GM19240 (cell line): ENCODE results near the gene FHIT.
"Not testable (repeated sequence)": the region's sequence is repeated elsewhere in the genome, so short reads cannot be mapped to it uniquely, and the experiment has no call there.

ENCODE experiments used
- DNase-seq: peaks from one replicate; pipeline ENCODE4 v3.0.0; 2011; ENCODE audit warnings: low spot score; ENCODE audit not compliant: insufficient read length

The FHIT gene

DNA sequence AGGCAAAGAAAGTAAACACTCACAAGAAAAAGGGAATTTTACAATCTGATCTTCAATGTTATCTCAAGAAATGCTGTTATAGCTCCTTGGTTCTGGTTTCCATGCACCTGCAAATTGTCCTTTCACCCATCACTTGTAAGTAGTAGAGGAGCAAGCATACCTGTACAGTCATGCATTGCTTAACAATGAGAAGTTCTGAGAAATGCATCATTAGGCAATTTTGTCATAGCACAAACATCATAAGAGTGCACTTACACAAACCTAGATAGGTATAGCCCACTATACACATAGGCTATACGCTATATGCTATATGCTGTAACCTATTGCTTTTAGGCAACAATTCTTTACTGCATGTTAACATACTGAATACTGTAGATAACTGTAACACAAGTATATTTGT lies 672.3 kb downstream of the FHIT start:
- DNase-seq, result no peak

DNA sequence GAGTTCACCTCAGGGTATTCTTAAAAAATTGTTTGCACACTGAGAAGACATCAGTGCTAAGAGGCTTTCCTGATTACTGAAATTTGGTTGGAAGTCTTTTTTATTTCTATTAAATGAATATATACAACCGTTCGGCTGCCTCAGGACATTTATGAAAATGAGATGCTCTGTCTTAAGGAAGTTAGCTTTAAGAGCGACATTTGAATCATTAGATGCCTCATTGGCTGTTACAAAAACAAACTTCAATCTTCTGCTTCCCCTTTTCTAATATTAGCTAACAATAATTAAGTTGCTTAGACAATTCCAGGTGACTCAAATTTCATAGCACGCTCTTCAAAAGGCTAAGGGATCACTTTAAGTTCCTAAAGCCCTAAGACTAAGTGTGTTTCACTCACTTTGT lies 673.7 kb downstream of the FHIT start:
- no peak for DNase-seq

DNA sequence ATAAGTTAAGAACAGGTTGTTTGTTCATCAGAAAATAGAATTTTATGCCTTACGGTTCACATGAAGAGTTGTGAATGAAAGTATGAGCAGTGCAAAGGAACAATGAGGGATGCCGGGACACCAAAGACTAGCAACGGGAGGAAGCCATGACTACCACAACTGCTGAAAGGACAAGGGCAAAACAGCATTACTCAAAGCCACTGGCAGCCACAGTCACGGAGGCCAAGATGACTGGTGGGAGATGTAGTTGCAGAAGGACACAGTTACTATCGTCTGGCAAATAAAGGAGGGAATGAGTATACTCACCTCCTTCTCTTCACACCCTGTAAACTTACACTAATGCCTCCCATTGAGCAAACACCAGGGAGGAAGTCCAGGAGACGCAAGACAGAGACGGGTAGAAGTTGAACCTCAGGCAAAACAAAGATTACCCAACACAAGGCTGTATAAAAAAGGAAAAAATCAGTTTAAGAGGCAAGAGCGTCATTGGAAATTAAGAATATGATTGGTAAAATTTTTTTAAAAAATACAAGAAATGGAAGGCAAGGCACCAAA lies 675.5 kb downstream of the FHIT start:
- no peak for DNase-seq

DNA sequence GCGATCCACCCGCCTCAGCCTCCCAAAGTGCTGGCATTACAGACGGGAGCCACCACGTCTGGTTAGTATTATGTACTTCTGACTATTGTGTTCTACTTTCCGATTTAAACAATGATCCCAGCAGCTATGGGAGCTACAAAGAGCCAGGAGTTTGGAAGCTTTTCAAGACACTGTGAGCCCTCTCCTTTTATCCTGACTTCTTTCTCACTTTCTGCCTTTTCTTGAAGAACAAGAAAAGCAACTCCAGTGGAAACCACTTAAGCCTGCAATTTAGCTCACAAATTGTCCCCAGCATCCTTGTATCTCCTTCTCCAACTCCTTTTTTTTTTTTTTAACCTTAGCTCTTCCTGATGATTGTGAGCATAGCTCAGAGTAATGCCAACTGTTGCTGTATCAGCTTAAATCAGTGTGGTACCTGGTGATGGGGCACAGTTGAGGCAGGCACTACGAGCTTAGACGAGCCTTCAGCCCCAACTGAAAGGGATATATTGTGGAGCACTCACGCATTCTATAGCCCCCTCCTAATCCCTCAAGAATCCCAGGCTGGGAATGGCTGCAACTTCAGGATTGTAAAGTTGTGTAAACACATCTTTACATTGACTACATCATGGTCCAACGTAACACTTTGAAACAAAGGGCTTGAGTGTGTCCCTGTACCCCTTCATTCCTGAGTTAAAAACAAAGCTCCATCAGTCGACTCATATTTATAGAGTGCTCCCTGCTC lies 677.0 kb downstream of the FHIT start:
- DNase-seq, result no peak

DNA sequence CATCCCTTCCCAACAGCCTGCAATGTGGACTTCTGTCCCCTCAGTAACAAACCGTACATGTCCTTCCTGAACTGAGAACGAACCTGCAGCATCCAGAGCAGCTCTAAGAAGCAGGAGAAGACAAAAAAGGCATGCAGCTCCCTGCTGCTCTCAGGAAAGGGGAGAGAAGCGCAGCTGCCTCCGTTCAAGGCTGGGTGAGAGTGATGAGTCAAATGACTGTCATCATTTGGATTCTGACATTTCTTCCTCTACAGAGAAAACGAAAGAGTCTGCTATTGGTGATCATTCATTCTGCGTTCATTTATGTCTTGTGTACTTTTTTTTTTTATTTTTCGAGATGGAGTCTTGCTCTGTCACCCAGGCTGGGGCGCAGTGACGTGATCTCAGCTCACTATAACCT lies 677.8 kb downstream of the FHIT start:
- DNase-seq, result no peak

DNA sequence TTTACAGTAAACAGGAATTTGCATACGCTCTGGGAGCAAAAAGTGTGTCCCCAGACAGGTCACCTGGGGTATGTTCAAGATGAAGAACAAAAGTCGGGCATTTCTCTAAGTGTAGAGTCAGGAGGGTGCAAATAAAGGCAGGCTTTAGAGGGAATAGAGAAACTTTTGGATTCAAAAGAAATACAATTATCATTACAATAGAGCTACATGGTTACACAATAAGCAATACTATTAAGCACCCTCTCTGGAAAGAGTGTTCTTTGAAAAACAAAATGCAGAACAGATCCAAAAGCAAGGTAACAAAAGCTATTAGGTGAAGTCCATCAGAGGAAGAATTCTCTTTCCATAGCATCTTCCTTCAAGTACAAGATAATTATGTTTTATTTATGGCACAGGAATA lies 679.7 kb downstream of the FHIT start:
- no peak for DNase-seq

DNA sequence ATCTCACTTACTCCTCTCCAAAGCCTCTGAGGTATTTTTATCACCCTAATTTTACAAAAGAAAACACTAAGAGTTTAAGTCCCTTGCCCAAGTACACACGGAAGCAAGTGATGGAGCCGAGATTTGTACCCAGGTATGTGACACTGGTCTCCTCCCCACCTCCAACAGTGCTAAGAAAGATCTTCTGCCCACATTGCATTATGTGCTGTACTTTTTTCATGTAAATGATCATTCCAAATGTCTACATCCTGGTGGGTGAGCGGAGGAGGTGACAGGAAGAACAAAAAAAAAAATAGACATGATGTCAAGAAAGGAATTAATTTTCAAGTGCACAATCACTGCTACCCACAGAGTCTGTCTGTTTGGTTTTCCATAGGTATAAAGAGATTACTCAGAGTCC lies 694.1 kb downstream of the FHIT start:
- DNase-seq, result no peak

DNA sequence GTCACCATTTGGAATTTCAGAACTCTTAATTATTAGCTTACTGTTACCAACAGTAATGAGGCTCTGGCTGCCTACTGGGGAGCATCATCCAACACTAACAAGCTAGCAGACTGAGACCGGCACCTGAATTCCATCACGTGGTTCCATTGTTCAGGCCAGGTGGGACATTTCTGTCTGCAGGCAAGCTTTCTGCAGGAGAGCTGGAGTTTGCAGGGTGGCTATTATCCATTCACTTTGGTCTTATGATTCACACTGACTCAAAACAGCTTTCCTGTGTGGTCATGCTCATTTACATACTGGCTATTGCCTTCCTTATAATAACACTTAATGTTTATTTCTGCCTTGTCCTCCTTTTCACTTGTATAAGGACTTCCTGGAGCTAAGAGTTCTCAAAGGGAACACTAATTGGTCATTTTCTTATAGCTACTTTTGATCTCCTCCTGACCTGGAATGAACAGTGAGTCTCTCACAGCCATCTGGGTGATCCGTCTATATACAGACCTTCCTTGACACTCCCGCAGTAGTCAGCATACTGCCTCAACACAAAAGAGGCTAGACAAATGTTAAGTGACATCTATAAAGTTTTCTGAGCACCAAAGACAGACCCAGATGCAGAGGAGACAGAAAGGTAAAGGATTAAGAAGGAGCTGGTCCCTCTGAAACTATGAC lies 695.4 kb downstream of the FHIT start:
- DNase-seq, result no peak

DNA sequence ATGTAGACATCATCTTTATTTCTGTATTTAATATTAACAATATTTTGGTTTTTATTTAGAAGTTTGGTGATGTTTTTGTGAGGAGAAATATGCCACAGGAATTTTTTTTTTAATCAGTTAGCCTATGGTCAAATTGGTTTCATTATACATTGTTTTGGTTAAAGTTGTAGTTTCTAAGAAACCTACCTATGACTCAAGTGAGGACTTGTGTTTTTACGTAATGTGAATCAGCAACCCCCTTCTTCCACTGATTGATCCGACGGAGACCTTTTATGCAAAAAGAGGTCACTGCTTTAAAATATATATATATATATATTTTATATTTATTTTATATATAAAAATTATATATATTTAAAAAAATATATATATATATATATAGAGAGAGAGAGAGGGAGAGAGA lies 698.1 kb downstream of the FHIT start:
- DNase-seq, result no peak

DNA sequence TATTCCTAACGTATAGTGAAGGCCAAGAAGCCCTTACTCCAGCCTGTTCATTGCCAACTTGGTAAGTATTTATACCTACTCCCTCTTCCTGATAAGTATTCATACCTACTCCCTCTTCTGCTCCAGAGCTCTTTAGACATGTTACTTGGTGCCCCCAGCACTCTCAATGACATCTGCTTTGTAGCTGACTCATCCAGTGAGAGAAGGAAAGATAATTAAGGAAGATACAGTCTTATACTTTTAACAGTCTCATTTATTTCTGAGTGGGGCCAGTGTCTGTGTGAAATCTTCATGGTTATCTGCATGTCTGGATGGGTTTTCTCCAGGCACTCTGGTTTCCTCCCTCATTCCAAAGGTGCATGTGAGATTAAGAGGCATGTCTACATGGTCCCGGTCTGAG lies 698.7 kb downstream of the FHIT start:
- no peak for DNase-seq

DNA sequence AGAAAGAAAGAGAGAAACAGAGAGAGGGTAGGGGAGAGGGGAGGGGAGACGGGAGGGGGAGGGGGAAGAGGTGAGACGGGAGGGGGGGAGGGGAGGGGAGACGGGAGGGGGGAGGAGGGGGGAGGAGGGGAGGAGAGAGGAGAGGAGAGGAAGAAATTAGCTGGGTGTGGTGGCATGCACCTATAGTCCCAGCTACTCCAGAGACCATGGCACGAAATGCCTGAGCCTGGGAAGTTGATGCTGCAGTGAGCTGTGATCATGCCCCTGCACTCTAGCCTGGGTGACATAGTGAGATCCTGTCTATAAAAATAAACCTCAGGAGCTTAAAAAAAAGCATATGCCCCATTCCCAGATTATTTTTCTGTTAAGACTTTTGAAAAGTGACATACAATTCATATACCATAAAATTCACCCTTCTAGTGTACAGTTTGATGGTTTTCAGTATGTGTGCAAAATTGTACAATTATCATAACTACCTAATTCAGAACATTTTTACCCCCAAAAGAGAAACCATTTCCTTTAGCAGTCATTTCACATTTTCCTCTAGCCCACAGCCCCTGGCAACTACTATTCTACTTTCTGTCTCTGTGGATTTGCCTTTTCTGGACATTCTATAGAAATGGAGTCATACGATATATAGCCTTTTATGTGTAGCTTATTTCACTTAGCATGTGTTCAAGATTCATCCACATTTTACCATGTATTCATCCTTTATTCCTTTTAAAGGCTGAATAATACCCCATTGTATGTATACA lies 699.6 kb downstream of the FHIT start:
- no peak for DNase-seq

DNA sequence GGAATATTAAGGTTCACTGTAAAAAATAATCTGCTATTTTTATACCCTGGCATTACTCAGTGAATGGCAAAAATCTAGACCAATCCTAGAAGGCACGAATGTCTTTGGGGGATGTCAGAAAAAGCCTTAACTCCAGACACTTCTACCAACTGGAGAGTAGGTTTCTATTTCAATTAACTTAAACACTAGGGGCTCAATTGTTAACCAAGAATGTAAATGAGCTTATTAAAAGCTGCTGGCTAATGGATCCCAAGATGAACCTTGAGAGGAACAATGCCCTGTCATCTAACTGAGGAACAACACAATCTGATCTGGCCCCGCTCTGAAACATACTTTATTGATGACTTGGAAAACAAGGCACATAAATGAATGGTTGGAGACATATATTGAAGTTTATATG lies 701.4 kb downstream of the FHIT start:
- no peak for DNase-seq

DNA sequence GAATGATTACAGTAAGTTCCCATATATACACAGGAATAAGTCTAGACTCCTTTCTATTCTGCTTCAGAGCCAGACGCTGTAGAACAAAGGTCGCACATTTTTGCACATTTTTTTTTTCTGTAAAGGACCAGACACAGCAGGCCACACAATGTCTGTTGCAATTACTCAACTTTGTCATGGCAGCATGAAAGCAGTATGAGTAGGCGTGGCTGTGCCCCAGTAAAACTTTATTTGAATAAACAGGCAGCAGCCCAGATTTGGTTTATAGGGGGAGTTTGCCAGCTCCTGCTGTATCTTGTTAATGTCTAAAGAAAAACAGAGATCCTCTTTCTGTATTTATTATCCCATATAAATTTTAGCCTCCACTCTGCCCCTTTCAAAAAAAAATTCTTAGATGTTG lies 708.3 kb downstream of the FHIT start:
- DNase-seq, result no peak

DNA sequence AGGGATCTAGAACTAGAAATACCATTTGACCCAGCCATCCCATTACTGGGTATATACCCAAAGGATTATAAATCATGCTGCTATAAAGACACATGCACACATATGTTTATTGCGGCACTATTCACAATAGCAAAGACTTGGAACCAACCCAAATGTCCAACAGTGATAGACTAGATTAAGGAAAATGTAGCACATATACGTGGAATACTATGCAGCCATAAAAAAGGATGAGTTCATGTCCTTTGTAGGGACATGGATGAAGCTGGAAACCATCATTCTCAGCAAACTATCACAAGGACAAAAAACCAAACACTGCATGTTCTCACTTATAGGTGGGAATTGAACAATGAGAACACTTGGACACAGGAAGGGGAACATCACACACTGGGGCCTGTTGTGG lies 711.9 kb downstream of the FHIT start:
- not testable (repeated sequence) for DNase-seq

DNA sequence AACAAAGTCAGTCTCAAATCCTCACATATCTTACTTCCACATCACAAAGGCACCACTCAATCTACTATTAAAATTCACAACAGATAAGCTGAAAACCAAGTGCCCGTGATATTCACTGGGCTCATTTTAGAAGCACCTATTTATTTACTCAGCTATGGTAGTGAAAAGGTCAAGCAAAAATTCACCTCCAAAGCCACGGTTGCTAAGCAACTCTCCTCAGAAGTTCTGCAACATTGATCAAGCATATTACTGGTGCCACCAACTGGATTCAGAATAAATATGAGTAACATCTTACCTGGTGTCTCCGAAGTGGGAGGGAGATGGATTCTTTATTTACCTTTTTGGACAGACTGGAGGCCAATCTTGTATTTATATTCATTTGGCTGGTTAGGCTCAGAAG lies 714.8 kb downstream of the FHIT start:
- no peak for DNase-seq

DNA sequence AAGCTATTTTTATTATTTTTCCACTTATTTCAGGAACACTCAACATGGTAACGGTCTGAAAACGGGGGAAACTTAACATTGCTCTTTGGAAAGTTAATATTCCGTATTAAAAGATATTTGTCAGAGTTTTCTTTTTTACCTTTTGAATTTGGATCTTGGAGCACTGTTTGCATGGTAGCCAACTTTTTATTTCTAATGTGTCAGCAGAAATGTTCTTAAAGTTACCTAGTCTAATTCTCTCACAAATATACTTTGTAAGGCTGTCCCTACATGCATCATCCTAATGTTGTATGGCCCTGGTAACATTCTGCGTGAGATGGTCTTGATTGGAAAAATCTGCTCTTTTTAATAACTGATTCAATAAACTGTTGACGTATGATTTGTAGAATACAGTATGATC lies 719.5 kb downstream of the FHIT start:
- DNase-seq, result no peak

DNA sequence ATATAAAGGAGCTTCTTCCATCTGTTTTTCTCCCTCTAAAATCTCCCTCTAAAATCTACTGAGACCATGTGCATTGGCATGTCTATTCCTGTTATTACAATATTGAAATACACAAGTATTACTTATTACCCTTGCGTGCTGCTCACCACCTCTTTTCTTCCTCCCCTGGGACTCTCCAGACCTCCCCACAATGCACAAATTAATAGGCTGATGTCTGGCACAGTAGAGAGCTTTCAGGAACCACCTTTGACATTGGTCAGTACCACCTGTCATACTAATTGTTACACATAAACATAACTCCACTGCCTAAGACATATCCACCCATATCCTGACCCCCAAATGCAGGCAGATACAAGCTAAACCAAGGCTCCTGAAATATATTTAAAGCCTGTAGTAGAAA lies 722.6 kb downstream of the FHIT start:
- no peak for DNase-seq

DNA sequence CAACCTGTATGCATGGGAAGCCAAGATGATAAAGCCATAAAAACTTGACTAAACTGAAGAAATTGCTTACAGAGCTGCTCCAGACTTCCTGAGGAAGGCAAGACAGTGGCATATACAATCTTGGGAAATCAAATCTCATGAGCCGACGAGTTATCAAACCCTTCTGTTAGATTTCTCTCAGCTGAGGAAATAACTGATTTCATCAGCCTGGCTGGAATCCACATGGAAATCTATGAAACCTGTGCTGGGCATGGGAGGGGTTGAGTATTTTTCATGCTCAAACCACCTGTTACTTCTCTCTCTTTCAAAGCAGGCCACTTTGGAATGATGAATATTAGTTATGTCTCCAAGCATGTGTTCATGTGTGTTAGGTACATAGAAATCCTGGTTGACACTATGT lies 727.7 kb downstream of the FHIT start:
- no peak for DNase-seq

DNA sequence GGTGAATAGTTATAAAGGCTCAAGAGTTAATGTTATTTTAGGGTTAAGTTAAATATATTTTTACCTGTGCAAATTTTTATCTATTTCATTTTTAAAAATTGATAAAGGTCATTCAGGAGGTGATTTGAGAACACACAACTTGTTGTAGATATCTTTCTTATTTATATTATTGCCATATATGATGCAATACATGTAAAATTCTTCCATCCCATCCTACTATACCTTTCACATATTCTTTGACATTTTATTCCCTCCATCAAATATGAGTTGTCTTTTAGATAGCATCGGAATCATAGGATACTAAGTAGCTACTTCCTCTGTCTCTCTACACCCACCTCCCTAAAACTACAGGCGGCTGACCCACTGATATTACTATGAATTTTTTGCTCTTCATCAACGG lies 734.1 kb downstream of the FHIT start:
- DNase-seq, result no peak

DNA sequence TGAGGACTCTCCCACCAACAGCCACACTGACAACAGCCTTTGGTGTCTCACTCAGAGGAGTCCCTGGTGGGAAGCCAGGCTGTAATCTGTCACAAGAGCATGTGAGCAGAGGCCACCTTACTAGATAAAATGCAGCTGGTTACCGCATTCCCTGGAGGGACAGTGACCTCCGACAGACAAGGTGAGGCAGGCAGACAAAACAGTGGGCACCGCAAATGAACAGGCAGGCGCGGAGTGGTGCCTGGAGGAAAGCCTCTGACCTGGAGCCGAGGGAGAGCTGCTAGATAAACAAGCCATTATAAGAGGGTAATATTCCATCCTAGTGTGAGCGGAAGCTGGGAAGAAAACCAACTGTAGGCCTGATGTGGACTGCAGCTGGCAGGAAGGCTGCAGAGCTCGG lies 736.4 kb downstream of the FHIT start:
- DNase-seq, result no peak

DNA sequence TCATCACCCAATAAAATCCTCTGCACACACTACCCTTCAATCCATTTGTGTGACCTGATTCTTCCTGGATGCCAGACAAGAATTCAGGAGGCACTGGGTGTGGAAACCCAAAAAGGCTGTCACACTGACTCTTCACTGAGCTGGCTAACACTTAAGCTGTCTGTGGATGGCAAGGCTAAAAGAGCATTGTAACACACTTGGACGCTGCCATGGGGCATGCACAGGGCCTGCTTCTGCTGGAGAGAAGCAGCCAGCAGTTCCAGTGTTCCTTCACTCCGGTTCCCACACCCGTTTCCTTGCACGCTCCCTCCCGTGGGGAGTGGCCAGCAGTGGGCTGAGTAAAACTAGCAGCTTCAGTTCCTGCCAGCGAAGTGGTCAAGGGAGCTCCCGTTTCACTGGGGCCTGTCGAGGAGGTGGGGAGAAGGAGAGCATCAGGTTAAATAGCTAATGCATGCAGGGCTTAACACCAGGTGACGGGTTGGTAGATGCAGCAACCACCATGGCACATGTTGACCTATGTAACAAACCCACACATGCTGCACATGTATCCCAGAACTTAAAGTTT lies 737.1 kb downstream of the FHIT start:
- no peak for DNase-seq

DNA sequence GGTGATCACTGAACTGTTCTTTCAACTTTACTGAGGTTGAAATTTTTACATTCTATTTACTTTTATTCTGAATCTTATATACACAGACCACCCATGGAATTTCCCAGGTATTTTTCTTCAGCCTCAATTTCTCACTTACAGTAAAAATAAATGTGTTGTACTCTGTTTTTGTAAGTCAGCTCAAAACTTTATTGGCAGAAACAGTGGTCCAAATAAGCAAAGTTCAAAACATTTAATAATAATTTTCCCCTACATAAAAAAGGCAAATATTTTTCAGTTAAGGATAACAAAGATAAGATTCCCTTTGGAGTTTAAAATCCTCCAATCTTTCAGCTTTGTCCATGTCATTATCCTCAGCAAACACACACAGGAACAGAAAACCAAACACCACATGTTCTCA lies 738.0 kb downstream of the FHIT start:
- DNase-seq, result no peak
